ENCODE measurements around the gene KRT31.

DNA sequence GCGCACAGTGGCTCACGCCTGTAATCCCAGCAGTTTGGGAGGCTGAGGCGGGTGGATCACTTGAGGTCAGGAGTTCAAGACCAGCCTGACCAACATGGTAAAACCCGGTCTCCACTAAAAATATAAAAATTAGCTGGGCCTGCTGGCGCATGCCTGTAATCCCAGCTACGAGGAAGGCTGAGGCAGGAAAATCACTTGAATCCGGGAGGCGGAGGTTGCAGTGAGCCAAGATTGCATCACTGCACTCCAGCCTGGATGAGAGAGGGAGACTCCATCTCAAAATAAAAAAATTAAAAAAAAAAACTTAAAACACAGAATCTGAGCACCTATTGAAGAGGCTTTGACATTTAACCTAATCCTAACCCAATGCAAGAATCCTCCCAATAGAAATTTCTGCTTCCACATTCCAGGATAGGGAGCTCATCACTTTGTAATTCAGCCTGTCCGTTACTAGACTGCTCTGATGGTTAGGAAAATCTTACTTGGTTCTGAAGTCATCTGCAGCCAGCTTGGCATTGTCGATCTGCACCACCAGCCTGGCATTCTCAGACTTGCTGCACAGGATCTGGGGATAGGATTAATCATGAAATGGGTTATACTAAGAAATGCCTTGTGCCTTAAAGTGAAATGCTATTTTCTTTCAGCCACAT is 29.9 kb downstream of the KRT31 start:
- TF ChIP-seq CTCF (IDR thresholded peaks at IDR 0.05), result no peak
- TF ChIP-seq POLR2A (IDR thresholded peaks at IDR 0.05), result no peak
- no peak for TF ChIP-seq POLR2AphosphoS5 (IDR thresholded peaks at IDR 0.05)
- TF ChIP-seq EP300 (IDR thresholded peaks at IDR 0.05; ENCODE audit: low read depth), result no peak

All from transverse colon (tissue), 4 donors.